Small intestine (tissue), 7 donors: Measurements from ENCODE around the gene MTHFD2L. TPM values are rescaled to one million over a fixed set of nuclear protein-coding genes. Genes with fewer than 3 reads are reported as not detected.
A peak's percentile ranks its signal among the peaks of the same experiment; 100 is the strongest.

ENCODE experiments used
- DNase-seq, 2 donors: peaks; one replicate each; pipeline versions ENCODE4 v3.0.0 to v3.0.0-alpha.2; 2013
- FAIRE-seq: peaks from 2 replicates; lab custom pipeline; 2012; peaks lifted over from hg19 to GRCh38; lab: Jason Lieb, UNC
- H3K27ac ChIP-seq, 3 donors: one replicate each; pipeline ENCODE4 v1.5.1; 2013; ENCODE audit warnings: low read length in 2 of 3, mild to moderate bottlenecking in 2 of 3, control low read depth in 1 of 3, inconsistent platforms in 1 of 3, low read depth in 1 of 3, moderate library complexity in 1 of 3
- H3K27me3 ChIP-seq, 3 donors: one replicate each; pipeline ENCODE4 v1.6.1; 2013; ENCODE audit warnings: low read length in 3 of 3, inconsistent platforms in 1 of 3; ENCODE audit not compliant: control insufficient read depth in 3 of 3, insufficient read depth in 3 of 3
- H3K36me3 ChIP-seq, 3 donors: one replicate each; pipeline ENCODE4 v1.6.1; 2013; ENCODE audit warnings: low read length in 3 of 3, inconsistent platforms in 1 of 3, low read depth in 1 of 3, mild to moderate bottlenecking in 1 of 3, moderate library complexity in 1 of 3; ENCODE audit not compliant: control insufficient read depth in 3 of 3, insufficient read depth in 2 of 3
- H3K4me1 ChIP-seq, 3 donors: one replicate each; pipeline ENCODE4 v1.6.1; 2013; ENCODE audit warnings: low read length in 2 of 3, inconsistent platforms in 1 of 3, low read depth in 1 of 3, mild to moderate bottlenecking in 1 of 3, moderate library complexity in 1 of 3; ENCODE audit not compliant: control insufficient read depth in 3 of 3, insufficient read depth in 2 of 3
- H3K4me3 ChIP-seq, 3 donors: one replicate each; pipeline ENCODE4 v1.5.1; 2013; ENCODE audit warnings: low read length in 3 of 3, control low read depth in 1 of 3, inconsistent platforms in 1 of 3, low read depth in 1 of 3, mild to moderate bottlenecking in 1 of 3, moderate library complexity in 1 of 3
- H3K9me3 ChIP-seq, 2 donors: one replicate each; pipeline ENCODE4 v1.6.1; 2013; ENCODE audit warnings: low read depth in 1 of 2, low read length in 1 of 2; ENCODE audit not compliant: control insufficient read depth in 2 of 2, insufficient read depth in 1 of 2
- WGBS, 3 donors: extraction: QIAGEN DNeasy Blood & Tissue Kit; methylation state at CpG; one replicate each; pipeline ENCODE4 v1.1.7; 2013; 5-methylcytosine and 5-hydroxymethylcytosine counted together
- polyA plus RNA-seq, 4 donors: library from polyadenylated mRNA; stranded (reverse) in 3 of 4; unstranded in 1 of 4; fragments of 200-250 nt in 3 of 4; fragments of 120-200 nt in 1 of 4; gene quantifications; one replicate each; pipeline versions ENCODE4 v1.2.1 to v1.2.3, GENCODE V29; 2013
- donor health status: healthy with polysubstance abuse.
- donor health status: control.
- donor health status: control.
- donor health status: Bipolar disorder and iron deficiency.
- donor health status: healthy.

MTHFD2L gene
- polyA plus RNA-seq, 4 donors, result 4.1 to 14.7 (median 6.6) TPM

DNA sequence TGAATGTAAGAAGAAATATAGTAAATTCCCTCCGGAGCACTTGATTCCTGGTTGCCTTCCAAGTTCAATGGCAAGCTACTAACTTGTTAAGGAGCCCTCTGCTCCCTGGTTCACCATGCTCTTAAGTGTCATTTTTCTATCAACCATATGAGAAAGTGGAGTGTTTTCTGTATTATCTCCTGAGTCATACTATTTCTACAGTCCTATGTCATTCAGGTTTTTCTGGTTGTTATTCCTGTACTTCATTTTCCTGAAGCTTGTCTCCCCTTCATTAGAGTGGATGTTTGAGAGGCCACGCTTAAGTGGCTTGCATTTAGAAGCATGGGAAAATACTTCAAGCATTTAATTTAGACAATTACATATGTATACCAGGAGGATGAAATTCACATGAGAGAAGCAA is 135.6 kb downstream of the MTHFD2L start:
- H3K4me3 ChIP-seq, result no peak overlapping the region
- WGBS, 3 donors, result 86 to 93% (median 86%) methylated on average over 2 of the region's 2 CpGs
- no peak for FAIRE-seq
- no peaks in the 10 kb centered on the region for H3K27me3 ChIP-seq
- DNase-seq, result no peak
- no peaks in the 10 kb centered on the region for H3K36me3 ChIP-seq
- no peaks in the 10 kb centered on the region for H3K4me1 ChIP-seq
- no peaks in the 10 kb centered on the region for H3K9me3 ChIP-seq
- no peak overlapping the region for H3K27ac ChIP-seq

DNA sequence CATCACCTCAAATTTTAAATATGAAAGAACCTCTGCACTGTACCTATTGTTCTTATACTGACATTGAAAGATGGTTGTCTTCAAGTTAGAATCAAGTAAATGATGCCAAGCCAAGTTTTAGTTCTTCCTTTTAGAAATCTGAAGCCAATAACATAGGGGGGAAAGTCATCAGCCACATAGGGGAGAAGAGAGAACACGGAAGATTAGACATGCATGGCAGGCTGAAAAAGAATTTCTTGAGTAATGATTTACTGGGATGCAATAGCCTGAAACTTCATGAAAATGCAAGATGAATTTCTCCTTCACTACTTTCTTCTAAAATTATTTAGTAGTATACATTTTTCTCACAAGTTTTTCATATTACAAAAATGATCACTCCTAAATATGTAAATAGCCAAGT is 136.8 kb downstream of the MTHFD2L start:
- 88 to 100% (median 98%) methylated on average over 1 of the region's 1 CpG for WGBS, 3 donors
- Histone ChIP-seq H3K4me1 (no peaks in the 10 kb centered on the region), H3K36me3 (no peaks in the 10 kb centered on the region), H3K27me3 (no peaks in the 10 kb centered on the region), H3K4me3 (no peak overlapping the region), H3K27ac (no peak overlapping the region), H3K9me3 (no peaks in the 10 kb centered on the region)
- DNase-seq (no peak), FAIRE-seq (no peak)

DNA sequence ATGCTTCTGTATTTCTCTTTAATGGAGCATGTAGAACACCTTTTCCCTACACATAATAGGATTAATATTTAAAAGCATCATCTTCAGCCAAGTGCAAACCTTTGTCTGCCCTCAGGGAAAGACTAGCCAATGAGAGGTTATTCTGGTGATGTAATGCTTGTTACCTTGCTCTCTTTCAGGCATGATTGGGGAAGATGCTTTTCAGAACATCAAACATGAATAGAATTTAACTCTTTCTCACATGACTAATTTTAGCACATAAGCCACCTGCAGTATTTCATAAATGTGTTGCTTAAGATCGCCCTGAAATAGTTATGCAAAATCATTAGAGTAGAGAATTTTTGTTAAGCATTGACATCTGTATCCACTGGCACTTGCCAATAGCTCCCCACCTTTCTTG is 139.6 kb downstream of the MTHFD2L start:
- Histone ChIP-seq H3K27ac (no peak overlapping the region), H3K4me1 (no peaks in the 10 kb centered on the region), H3K36me3 (no peaks in the 10 kb centered on the region), H3K27me3 (no peaks in the 10 kb centered on the region), H3K9me3 (no peaks in the 10 kb centered on the region), H3K4me3 (no peak overlapping the region)
- DNase-seq, result no peak
- no peak for FAIRE-seq
- WGBS, 3 donors, result 86 to 90% (median 88%) methylated on average over 1 of the region's 1 CpG

DNA sequence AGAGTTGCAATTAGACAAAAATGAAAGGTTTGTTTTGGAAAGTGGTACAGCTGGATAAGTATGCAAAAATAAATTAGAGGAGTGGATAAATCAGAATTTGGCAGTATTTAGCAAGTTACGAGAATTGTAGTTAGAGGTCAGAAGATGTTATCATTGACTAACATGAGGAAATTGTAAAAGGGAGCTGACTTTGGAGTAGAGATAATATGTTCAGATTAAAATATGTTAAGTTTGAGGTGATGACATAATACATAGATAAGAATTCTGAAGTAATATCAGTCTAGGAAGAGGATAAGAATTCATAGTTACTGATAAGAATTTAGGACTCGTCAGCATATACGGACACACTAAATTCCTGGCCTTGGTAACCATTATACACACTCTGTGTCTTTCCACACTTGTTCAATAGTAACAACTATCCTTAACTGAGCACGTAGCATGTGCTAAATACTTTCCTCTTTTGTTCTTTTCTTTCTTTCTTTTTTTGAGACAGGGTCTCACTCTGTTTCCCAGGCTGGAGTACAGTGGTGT is 146.2 kb downstream of the MTHFD2L start:
- H3K36me3 ChIP-seq, result no peaks in the 10 kb centered on the region
- no peak overlapping the region for H3K27ac ChIP-seq
- H3K4me1 ChIP-seq, result no peaks in the 10 kb centered on the region
- FAIRE-seq (no peak), DNase-seq (peak in 1 of 2 donors; percentile 8)
- H3K4me3 ChIP-seq, result no peak overlapping the region
- H3K27me3 ChIP-seq, result no peaks in the 10 kb centered on the region
- H3K9me3 ChIP-seq, result no peaks in the 10 kb centered on the region
- 77 to 84% (median 81%) methylated on average over 4 of the region's 4 CpGs for WGBS, 3 donors

DNA sequence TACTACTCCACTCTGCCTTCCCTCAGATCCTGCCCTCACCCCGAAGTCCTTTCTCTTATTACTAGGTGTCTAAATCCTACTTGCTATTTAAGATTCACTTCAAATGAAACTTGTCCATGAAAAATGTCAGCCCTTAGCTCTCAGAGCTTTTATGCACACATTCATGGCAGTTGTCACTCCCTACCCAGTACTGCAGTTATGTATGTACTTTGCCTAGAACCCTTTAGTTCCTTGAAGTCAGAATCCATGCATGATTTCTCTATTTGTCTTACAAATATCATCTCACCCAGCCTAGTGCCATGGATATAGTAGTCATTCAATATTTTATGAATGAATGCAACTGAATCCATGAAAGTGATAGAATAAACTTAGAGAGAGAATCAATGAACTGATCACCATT is 147.1 kb downstream of the MTHFD2L start:
- WGBS, 3 donors, result 85 to 96% (median 94%) methylated on average over 1 of the region's 1 CpG

DNA sequence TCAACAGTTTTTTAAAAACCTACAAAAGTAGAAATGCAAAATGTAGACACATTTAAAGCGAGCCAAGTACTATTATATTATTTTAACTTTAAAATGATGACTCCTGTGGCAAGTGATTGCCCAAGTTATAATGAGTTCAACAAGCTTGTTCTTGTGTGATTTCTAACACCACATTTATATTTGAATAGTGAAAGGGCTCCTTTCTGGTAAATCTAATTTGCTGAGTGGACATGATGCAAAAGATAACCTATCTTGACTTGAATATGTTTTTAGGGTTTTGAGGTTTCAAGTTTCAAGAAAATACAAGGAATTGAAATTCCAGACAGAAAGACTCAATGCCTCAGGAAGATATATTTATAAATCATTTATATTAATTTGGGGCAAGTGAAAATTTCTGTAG is 149.3 kb downstream of the MTHFD2L start:
- Histone ChIP-seq H3K4me1 (no peaks in the 10 kb centered on the region), H3K27ac (no peak overlapping the region), H3K27me3 (no peaks in the 10 kb centered on the region), H3K9me3 (no peaks in the 10 kb centered on the region), H3K4me3 (no peak overlapping the region), H3K36me3 (no peaks in the 10 kb centered on the region)
- 93 to 96% (median 96%) methylated on average over 1 of the region's 1 CpG for WGBS, 3 donors
- no peak for DNase-seq
- FAIRE-seq, result no peak

More for the DNA sequence above, 147.1 kb downstream of the MTHFD2L start:
- Histone ChIP-seq H3K9me3 (no peaks in the 10 kb centered on the region), H3K27ac (no peak overlapping the region), H3K36me3 (no peaks in the 10 kb centered on the region), H3K4me1 (no peaks in the 10 kb centered on the region), H3K4me3 (no peak overlapping the region), H3K27me3 (no peaks in the 10 kb centered on the region)
- DNase-seq (no peak), FAIRE-seq (no peak)

DNA sequence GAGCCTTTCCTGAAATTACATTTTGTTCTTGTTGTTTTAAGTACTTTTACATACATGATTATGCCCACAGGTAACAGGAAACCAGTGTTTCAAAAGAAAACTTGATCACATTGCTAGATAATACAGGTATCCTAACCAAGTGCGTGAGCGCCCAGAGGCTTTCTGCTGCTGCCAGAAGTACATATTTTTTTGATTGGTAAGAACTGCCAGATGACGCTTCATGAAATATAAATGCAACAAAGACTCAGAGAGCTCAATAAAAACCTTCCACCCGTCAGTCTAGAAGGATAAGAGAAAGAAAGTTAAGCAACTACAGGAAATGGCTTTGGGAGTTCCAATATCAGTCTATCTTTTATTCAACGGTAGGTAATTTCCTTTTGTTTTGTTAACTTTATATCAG is 150.3 kb downstream of the MTHFD2L start, which contains the start of gene EPGN:
Gene EPGN (plus strand): TSS at position 256 of the 400 bp plus-strand sequence. CDS start 64 bp downstream, at position 320.
- Histone ChIP-seq H3K27ac (no peak within 1 kb of the TSS), H3K27me3 (no peaks in the 10 kb centered on the region), H3K36me3 (no peaks in the 10 kb centered on the region), H3K9me3 (no peaks in the 10 kb centered on the region), H3K4me1 (no peaks in the 10 kb centered on the region), H3K4me3 (no peak within 1 kb of the TSS)
- DNase-seq (no peak), FAIRE-seq (no peak)
- WGBS, 3 donors, result 65 to 70% (median 67%) methylated on average over 5 of the region's 5 CpGs

DNA sequence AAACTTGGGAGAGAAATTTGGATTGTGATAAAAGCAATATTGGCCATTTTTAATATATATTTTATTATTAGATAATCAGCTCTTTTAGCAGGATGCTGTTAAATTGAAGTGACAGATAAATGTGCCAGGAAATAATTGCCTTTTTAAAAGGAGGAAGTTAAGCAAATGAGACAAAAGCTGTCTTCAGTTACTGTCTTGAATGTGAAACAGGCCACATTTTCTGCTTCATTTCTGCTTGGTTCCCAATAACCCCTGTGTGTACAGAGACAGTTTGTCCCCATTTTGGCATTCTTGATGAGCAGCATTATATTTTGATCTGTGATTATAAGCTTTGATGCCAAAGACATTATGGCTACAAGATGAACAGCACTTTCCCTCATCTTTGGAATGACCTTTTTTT is 151.3 kb downstream of the MTHFD2L start:
- H3K9me3 ChIP-seq, result no peaks in the 10 kb centered on the region
- H3K27ac ChIP-seq, result no peak overlapping the region
- H3K4me3 ChIP-seq, result no peak overlapping the region
- no peaks in the 10 kb centered on the region for H3K36me3 ChIP-seq
- H3K4me1 ChIP-seq, result no peaks in the 10 kb centered on the region
- H3K27me3 ChIP-seq, result no peaks in the 10 kb centered on the region
- FAIRE-seq (no peak), DNase-seq (no peak)

DNA sequence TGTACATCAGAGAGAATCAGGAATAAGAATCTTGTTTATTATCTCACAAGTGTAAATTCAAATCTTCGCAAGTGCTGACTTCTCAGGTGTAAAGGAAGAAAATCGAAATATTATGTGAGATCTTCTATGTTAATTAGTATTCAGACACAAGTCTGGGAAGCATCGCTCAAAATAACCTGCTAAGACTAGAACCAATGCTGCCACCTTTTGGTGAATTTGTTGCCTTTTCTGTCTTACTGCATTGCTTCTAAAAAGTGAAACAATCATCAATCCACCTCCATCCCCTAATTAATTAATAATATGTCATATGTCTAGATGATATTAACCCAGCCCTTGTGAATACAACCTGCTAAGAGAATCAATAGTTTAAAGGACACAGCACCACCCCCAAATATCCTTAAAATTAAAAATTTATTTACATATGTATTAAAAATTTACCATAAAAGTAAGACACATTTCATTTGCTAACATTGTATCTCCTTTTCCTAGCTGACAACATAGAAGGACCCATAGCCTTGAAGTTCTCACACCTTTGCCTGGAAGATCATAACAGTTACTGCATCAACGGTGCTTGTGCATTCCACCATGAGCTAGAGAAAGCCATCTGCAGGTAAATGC is 153.9 kb downstream of the MTHFD2L start:
- FAIRE-seq (no peak), DNase-seq (peak; percentile 61 to 66)
- 24 to 35% (median 33%) methylated on average over 4 of the region's 4 CpGs for WGBS, 3 donors

More for the DNA sequence above, 153.9 kb downstream of the MTHFD2L start:
- no peaks in the 10 kb centered on the region for H3K9me3 ChIP-seq
- H3K27ac ChIP-seq, result no peak overlapping the region
- H3K4me1 ChIP-seq, result no peaks in the 10 kb centered on the region
- H3K4me3 ChIP-seq, result no peak overlapping the region
- H3K36me3 ChIP-seq, result no peaks in the 10 kb centered on the region
- H3K27me3 ChIP-seq, result no peaks in the 10 kb centered on the region
